Ovary (tissue), 3 donors: ENCODE results near the gene ITIH1.

Experiments
- EP300 ChIP-seq: sonication (generic); formaldehyde crosslinking; IDR thresholded peaks from one replicate; pipeline ENCODE4 v1.6.1; 2017; ENCODE audit warnings: antibody characterized with exemption
- POLR2A ChIP-seq: fragments of 450-650 bp; IDR thresholded peaks from one replicate; pipeline ENCODE4 v1.6.1; 2017; ENCODE audit warnings: antibody characterized with exemption, mild to moderate bottlenecking, moderate library complexity
- TF ChIP-seq, protein P1 (sequence below), 3 donors: fragments of 450-650 bp in 2 of 3; fragments of 200-600 bp in 1 of 3; IDR thresholded peaks; one replicate each; pipeline versions ENCODE4 v1.5.1 to v1.8.0; 2016 to 2022; ENCODE audit warnings: antibody characterized with exemption in 3 of 3, mild to moderate bottlenecking in 1 of 3
- donor health status: DM: no; HTN: no; CAD: no.

DNA sequence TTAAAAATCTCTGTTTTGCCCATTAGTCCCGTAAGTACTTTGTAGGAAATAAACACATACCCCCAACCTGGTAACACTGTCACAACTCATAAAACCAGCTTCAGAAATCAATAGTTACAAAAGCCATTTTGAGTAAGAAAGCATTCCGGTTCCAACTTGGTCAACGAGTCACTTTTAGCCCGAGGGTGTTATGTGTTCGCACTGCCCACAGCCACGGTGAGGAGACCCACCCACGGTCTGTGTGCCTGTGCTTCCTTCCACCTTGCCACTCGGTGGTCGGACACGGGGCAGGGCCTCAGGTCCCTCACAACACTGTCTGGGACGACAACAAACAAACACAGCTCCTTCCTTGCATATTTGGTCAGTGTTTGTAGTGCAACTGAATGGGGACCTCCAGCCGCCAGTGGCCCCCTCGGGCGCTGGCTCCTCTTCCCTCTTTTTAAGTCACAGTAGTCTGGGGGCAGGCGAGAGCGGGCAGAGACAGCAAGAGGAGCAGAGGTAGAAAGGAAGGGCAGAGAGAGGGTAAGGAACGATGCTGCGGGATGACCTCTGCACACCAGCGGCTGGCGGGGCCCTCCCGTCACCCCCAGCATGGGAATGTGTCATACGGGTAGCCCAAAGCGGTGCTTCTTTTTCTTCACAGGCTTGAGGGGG is 62.6 kb downstream of the ITIH1 start:
- TF ChIP-seq, protein P1, sequence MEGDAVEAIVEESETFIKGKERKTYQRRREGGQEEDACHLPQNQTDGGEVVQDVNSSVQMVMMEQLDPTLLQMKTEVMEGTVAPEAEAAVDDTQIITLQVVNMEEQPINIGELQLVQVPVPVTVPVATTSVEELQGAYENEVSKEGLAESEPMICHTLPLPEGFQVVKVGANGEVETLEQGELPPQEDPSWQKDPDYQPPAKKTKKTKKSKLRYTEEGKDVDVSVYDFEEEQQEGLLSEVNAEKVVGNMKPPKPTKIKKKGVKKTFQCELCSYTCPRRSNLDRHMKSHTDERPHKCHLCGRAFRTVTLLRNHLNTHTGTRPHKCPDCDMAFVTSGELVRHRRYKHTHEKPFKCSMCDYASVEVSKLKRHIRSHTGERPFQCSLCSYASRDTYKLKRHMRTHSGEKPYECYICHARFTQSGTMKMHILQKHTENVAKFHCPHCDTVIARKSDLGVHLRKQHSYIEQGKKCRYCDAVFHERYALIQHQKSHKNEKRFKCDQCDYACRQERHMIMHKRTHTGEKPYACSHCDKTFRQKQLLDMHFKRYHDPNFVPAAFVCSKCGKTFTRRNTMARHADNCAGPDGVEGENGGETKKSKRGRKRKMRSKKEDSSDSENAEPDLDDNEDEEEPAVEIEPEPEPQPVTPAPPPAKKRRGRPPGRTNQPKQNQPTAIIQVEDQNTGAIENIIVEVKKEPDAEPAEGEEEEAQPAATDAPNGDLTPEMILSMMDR (IDR thresholded peaks at IDR 0.05) = no peak
- TF ChIP-seq EP300 = no peak
- TF ChIP-seq POLR2A = no peak
